Nephron progenitor cell (in vitro differentiated cells): ENCODE measurements around the gene AKAP12.

Experiments used
- DNase-seq: peaks from one replicate; pipeline ENCODE4 v3.0.0; 2021
- H3K27ac Mint-ChIP-seq: 2 replicates; pipeline ENCODE4 v1.8.0; 2021; ENCODE audit warnings: mild to moderate bottlenecking, moderate library complexity, mixed read lengths
- H3K27me3 Mint-ChIP-seq: 2 replicates; pipeline ENCODE4 v1.8.0; 2021; ENCODE audit warnings: mild to moderate bottlenecking, low read depth, mixed read lengths; ENCODE audit not compliant: poor library complexity
- H3K36me3 Mint-ChIP-seq: 2 replicates; pipeline ENCODE4 v1.8.0; 2021; ENCODE audit warnings: low read depth, mixed read lengths
- H3K4me1 Mint-ChIP-seq: 2 replicates; pipeline ENCODE4 v1.8.0; 2021; ENCODE audit warnings: mixed read lengths
- H3K4me3 Mint-ChIP-seq: 2 replicates; pipeline ENCODE4 v1.8.0; 2021; ENCODE audit warnings: mild to moderate bottlenecking, moderate library complexity, mixed read lengths
- H3K9me3 Mint-ChIP-seq: 2 replicates; pipeline ENCODE4 v1.8.0; 2021; ENCODE audit warnings: mild to moderate bottlenecking, moderate library complexity, mixed read lengths
- CTCF ChIP-seq: fragments of 200-600 bp; sonication (generic); IDR thresholded peaks from 2 replicates; pipeline ENCODE4 v1.5.0; 2021; ENCODE audit warnings: antibody characterized with exemption

AKAP12 gene

GRCh38 chr6:151285122-151285521 lies 45.4 kb downstream of the AKAP12 start:
- Mint-ChIP-seq H3K27me3 (peaks cover 3% of the 10 kb centered on the region), H3K36me3 (peaks cover 37% of the 10 kb centered on the region)

GRCh38 chr6:151286214-151286613 lies 46.4 kb downstream of the AKAP12 start:
- TF ChIP-seq CTCF, result no peak
- H3K27me3 Mint-ChIP-seq, result peaks cover 6% of the 10 kb centered on the region
- DNase-seq, result no peak
- H3K9me3 Mint-ChIP-seq, result peaks cover 4% of the 10 kb centered on the region
- no peak overlapping the region for H3K4me3 Mint-ChIP-seq
- no peak overlapping the region for H3K27ac Mint-ChIP-seq
- H3K36me3 Mint-ChIP-seq, result peaks cover 37% of the 10 kb centered on the region
- H3K4me1 Mint-ChIP-seq, result peaks cover 62% of the 10 kb centered on the region

More at GRCh38 chr6:151285122-151285521, 45.4 kb downstream of the AKAP12 start:
- Mint-ChIP-seq H3K4me1 (peaks cover 59% of the 10 kb centered on the region), H3K9me3 (peaks cover 4% of the 10 kb centered on the region), H3K27ac (no peak overlapping the region), H3K4me3 (no peak overlapping the region)
- no peak for DNase-seq
- TF ChIP-seq CTCF, result no peak

- H3K4me3 Mint-ChIP-seq, result no peak overlapping the region
- peaks cover 62% of the 10 kb centered on the region for H3K4me1 Mint-ChIP-seq
- H3K27me3 Mint-ChIP-seq, result peaks cover 6% of the 10 kb centered on the region
Observed at GRCh38 chr6:151288712-151289398, 49.1 kb downstream of the AKAP12 start.

GRCh38 chr6:151289399-151290007 lies 49.7 kb downstream of the AKAP12 start:
- peak overlapping the region; percentile 90 for H3K27ac Mint-ChIP-seq

More at GRCh38 chr6:151288712-151289398, 49.1 kb downstream of the AKAP12 start:
- Mint-ChIP-seq H3K36me3 (peaks cover 33% of the 10 kb centered on the region), H3K9me3 (peaks cover 4% of the 10 kb centered on the region), H3K27ac (no peak overlapping the region)
- TF ChIP-seq CTCF, result no peak
- DNase-seq, result no peak

GRCh38 chr6:151290877-151291721 lies 51.3 kb downstream of the AKAP12 start:
- Mint-ChIP-seq H3K27ac (peak overlapping the region; percentile 71), H3K4me1 (peaks cover 74% of the 10 kb centered on the region)

More at GRCh38 chr6:151289399-151290007, 49.7 kb downstream of the AKAP12 start:
- Mint-ChIP-seq H3K4me1 (peaks cover 62% of the 10 kb centered on the region), H3K4me3 (no peak overlapping the region), H3K9me3 (peaks cover 4% of the 10 kb centered on the region), H3K36me3 (peaks cover 28% of the 10 kb centered on the region), H3K27me3 (peaks cover 6% of the 10 kb centered on the region)
- no peak for TF ChIP-seq CTCF
- no peak for DNase-seq

More at GRCh38 chr6:151290877-151291721, 51.3 kb downstream of the AKAP12 start:
- H3K9me3 Mint-ChIP-seq, result no peaks in the 10 kb centered on the region
- no peak overlapping the region for H3K4me3 Mint-ChIP-seq
- peaks cover 15% of the 10 kb centered on the region for H3K36me3 Mint-ChIP-seq
- H3K27me3 Mint-ChIP-seq, result peaks cover 6% of the 10 kb centered on the region
- TF ChIP-seq CTCF, result no peak
- peak; percentile 43 for DNase-seq
